HEK293 (cell line): ENCODE measurements around the gene EBLN1.

Experiments used
- MEIS1 ChIP-seq: sonication (generic); formaldehyde crosslinking; IDR thresholded peaks from 2 replicates; pipeline ENCODE4 v1.8.1; 2022; ENCODE audit warnings: missing genetic modification reagents, mild to moderate bottlenecking, borderline replicate concordance
- RBAK ChIP-seq: fragments of 450-650 bp; formaldehyde crosslinking; IDR thresholded peaks from 2 replicates; pipeline ENCODE4 v1.5.1; 2016; ENCODE audit warnings: missing biosample characterization, missing genetic modification characterization
- REPIN1 ChIP-seq: fragments of 450-650 bp; formaldehyde crosslinking; IDR thresholded peaks from 2 replicates; pipeline ENCODE4 v1.5.1; 2017; ENCODE audit warnings: missing biosample characterization, missing genetic modification characterization, low read depth
- SALL2 ChIP-seq: fragments of 450-650 bp; formaldehyde crosslinking; IDR thresholded peaks from 2 replicates; pipeline ENCODE4 v1.5.0; 2017; ENCODE audit warnings: missing biosample characterization, mild to moderate bottlenecking, missing genetic modification characterization, borderline replicate concordance
- TCF7L2 ChIP-seq: IDR thresholded peaks from 2 replicates; pipeline ENCODE4 v1.6.1; 2011; ENCODE audit warnings: low read depth, mild to moderate bottlenecking, inconsistent platforms, low read length, moderate library complexity, borderline replicate concordance
- WT1 ChIP-seq: fragments of 450-650 bp; formaldehyde crosslinking; IDR thresholded peaks from 2 replicates; pipeline ENCODE4 v1.5.1; 2016; ENCODE audit warnings: missing biosample characterization, missing genetic modification characterization
- YY2 ChIP-seq: fragments of 450-650 bp; formaldehyde crosslinking; IDR thresholded peaks from 2 replicates; pipeline ENCODE4 v1.5.1; 2016; ENCODE audit warnings: missing biosample characterization, missing genetic modification characterization
- ZBTB20 ChIP-seq: fragments of 450-650 bp; formaldehyde crosslinking; IDR thresholded peaks from 2 replicates; pipeline ENCODE4 v1.5.1; 2016; ENCODE audit warnings: missing biosample characterization, missing genetic modification characterization
- ZBTB7A ChIP-seq: fragments of 450-650 bp; formaldehyde crosslinking; IDR thresholded peaks from 2 replicates; pipeline ENCODE4 v1.5.1; 2016; ENCODE audit warnings: low read depth, missing biosample characterization, missing genetic modification characterization
- ZEB2 ChIP-seq: fragments of 450-650 bp; formaldehyde crosslinking; IDR thresholded peaks from 2 replicates; pipeline ENCODE4 v1.5.1; 2016; ENCODE audit warnings: missing biosample characterization, missing genetic modification characterization
- ZFP37 ChIP-seq: fragments of 450-650 bp; formaldehyde crosslinking; IDR thresholded peaks from 2 replicates; pipeline ENCODE4 v1.5.1; 2016; ENCODE audit warnings: missing biosample characterization, missing genetic modification characterization
- ZNF114 ChIP-seq: fragments of 450-650 bp; formaldehyde crosslinking; IDR thresholded peaks from 2 replicates; pipeline ENCODE4 v1.5.0; 2017; ENCODE audit warnings: missing biosample characterization, missing genetic modification characterization
- ZNF23 ChIP-seq: fragments of 450-650 bp; formaldehyde crosslinking; IDR thresholded peaks from 2 replicates; pipeline ENCODE4 v1.5.1; 2016; ENCODE audit warnings: missing biosample characterization, missing genetic modification characterization, borderline replicate concordance
- ZNF24 ChIP-seq: fragments of 450-650 bp; formaldehyde crosslinking; IDR thresholded peaks from 2 replicates; pipeline ENCODE4 v1.5.1; 2016; ENCODE audit warnings: missing biosample characterization, missing genetic modification characterization
- ZNF391 ChIP-seq: fragments of 450-650 bp; formaldehyde crosslinking; IDR thresholded peaks from 2 replicates; pipeline ENCODE4 v1.5.1; 2016; ENCODE audit warnings: low read depth, missing biosample characterization, missing genetic modification characterization, borderline replicate concordance
- ZNF394 ChIP-seq: fragments of 450-650 bp; formaldehyde crosslinking; IDR thresholded peaks from 2 replicates; pipeline ENCODE4 v1.5.1; 2016; ENCODE audit warnings: missing biosample characterization, missing genetic modification characterization, mild to moderate bottlenecking, moderate library complexity, borderline replicate concordance
- ZNF404 ChIP-seq: fragments of 450-650 bp; formaldehyde crosslinking; IDR thresholded peaks from 2 replicates; pipeline ENCODE4 v1.5.1; 2017; ENCODE audit warnings: missing biosample characterization, missing genetic modification characterization
- ZNF423 ChIP-seq: fragments of 450-650 bp; formaldehyde crosslinking; IDR thresholded peaks from 2 replicates; pipeline ENCODE4 v1.5.1; 2016; ENCODE audit warnings: missing biosample characterization, missing genetic modification characterization
- ZNF521 ChIP-seq: fragments of 450-650 bp; formaldehyde crosslinking; IDR thresholded peaks from 2 replicates; pipeline ENCODE4 v1.5.1; 2017; ENCODE audit warnings: missing biosample characterization, mild to moderate bottlenecking, missing genetic modification characterization
- ZNF623 ChIP-seq: fragments of 450-650 bp; formaldehyde crosslinking; IDR thresholded peaks from 2 replicates; pipeline ENCODE4 v1.5.1; 2016; ENCODE audit warnings: missing biosample characterization, missing genetic modification characterization
- ZNF768 ChIP-seq: fragments of 450-650 bp; formaldehyde crosslinking; IDR thresholded peaks from 2 replicates; pipeline ENCODE4 v1.5.1; 2018; ENCODE audit warnings: missing biosample characterization, mild to moderate bottlenecking, missing genetic modification characterization
- ZNF776 ChIP-seq: fragments of 450-650 bp; formaldehyde crosslinking; IDR thresholded peaks from 2 replicates; pipeline ENCODE4 v1.5.0; 2017; ENCODE audit warnings: missing biosample characterization, missing genetic modification characterization, borderline replicate concordance
- ZNF777 ChIP-seq: fragments of 450-650 bp; formaldehyde crosslinking; IDR thresholded peaks from 2 replicates; pipeline ENCODE4 v1.5.1; 2017; ENCODE audit warnings: missing biosample characterization, missing genetic modification characterization, borderline replicate concordance
- ZNF785 ChIP-seq: fragments of 450-650 bp; formaldehyde crosslinking; IDR thresholded peaks from 2 replicates; pipeline ENCODE4 v1.5.1; 2016; ENCODE audit warnings: missing biosample characterization, missing genetic modification characterization
- ZSCAN30 ChIP-seq: fragments of 450-650 bp; IDR thresholded peaks from 2 replicates; pipeline ENCODE4 v1.5.1; 2018; ENCODE audit warnings: missing biosample characterization, mild to moderate bottlenecking, missing genetic modification characterization, moderate library complexity
- TF ChIP-seq, protein P1 (sequence below): fragments of 450-650 bp; formaldehyde crosslinking; conservative IDR thresholded peaks from 2 replicates; pipeline ENCODE4 v1.5.1; 2016; ENCODE audit warnings: low read depth, missing biosample characterization, missing genetic modification characterization
- TF ChIP-seq, protein P2 (sequence below): fragments of 450-650 bp; formaldehyde crosslinking; IDR thresholded peaks from 2 replicates; pipeline ENCODE4 v1.5.1; 2016; ENCODE audit warnings: missing biosample characterization, missing genetic modification characterization
- TF ChIP-seq, protein P3 (sequence below): fragments of 450-650 bp; formaldehyde crosslinking; IDR thresholded peaks from 2 replicates; pipeline ENCODE4 v1.5.1; 2017; ENCODE audit warnings: missing biosample characterization, missing genetic modification characterization
- TF ChIP-seq, protein P4 (sequence below): fragments of 450-650 bp; formaldehyde crosslinking; IDR thresholded peaks from 2 replicates; pipeline ENCODE4 v1.5.1; 2016; ENCODE audit warnings: missing biosample characterization, missing genetic modification characterization, low read depth
- TF ChIP-seq, protein P5 (sequence below): fragments of 450-650 bp; formaldehyde crosslinking; IDR thresholded peaks from 2 replicates; pipeline ENCODE4 v1.5.1; 2016; ENCODE audit warnings: missing biosample characterization, missing genetic modification characterization

Gene EBLN1

DNA sequence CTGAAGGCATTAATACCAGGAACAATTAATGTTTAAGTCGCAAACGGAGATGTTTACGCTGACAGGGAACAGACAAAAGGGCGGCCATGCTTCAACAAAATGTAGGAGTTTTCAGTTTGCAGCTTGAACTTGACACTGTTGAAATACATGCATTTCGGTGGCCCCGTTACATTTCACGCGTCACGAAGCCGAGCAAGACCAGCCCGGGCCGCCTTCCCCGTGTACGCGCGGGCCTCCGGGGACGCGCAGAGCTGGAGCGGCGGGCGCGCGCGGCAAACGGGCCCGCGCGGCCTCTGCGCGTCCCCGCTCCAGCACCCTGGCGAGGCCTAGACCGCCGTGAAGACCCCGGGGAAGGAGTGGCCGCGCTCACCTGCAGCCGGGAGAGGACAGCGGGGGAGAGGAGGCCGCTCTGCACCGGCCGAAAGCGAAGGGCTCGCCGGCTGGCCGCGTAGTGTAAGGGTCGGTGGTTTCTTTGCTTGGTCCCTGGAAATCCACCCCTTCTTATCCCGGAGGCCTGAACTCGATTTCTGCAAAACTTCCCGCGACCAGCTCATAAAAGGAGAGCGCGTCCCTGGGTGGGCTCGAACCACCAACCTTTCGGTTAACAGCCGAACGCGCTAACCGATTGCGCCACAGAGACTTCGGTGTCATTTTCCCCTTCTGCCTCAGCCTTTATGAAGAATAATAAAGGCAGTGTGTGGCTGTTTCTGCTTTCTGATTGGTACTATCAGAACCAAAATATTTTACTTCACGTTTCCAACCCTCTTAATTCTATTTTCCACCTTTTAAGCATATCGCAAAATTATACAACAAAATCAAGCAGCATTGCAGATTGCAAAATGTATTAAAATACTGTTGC, 11.4 kb upstream of the EBLN1 start (continued):
- TF ChIP-seq, protein P1, sequence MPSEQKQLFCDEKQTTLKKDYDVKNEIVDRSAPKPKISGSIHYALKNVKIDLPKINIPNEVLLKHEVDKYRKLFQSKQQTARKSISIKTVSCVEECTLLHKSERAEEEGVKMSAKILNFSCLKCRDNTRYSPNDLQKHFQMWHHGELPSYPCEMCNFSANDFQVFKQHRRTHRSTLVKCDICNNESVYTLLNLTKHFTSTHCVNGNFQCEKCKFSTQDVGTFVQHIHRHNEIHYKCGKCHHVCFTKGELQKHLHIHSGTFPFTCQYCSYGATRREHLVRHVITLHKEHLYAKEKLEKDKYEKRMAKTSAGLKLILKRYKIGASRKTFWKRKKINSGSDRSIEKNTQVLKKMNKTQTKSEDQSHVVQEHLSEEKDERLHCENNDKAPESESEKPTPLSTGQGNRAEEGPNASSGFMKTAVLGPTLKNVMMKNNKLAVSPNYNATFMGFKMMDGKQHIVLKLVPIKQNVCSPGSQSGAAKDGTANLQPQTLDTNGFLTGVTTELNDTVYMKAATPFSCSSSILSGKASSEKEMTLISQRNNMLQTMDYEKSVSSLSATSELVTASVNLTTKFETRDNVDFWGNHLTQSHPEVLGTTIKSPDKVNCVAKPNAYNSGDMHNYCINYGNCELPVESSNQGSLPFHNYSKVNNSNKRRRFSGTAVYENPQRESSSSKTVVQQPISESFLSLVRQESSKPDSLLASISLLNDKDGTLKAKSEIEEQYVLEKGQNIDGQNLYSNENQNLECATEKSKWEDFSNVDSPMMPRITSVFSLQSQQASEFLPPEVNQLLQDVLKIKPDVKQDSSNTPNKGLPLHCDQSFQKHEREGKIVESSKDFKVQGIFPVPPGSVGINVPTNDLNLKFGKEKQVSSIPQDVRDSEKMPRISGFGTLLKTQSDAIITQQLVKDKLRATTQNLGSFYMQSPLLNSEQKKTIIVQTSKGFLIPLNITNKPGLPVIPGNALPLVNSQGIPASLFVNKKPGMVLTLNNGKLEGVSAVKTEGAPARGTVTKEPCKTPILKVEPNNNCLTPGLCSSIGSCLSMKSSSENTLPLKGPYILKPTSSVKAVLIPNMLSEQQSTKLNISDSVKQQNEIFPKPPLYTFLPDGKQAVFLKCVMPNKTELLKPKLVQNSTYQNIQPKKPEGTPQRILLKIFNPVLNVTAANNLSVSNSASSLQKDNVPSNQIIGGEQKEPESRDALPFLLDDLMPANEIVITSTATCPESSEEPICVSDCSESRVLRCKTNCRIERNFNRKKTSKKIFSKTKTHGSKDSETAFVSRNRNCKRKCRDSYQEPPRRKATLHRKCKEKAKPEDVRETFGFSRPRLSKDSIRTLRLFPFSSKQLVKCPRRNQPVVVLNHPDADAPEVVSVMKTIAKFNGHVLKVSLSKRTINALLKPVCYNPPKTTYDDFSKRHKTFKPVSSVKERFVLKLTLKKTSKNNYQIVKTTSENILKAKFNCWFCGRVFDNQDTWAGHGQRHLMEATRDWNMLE (tag by site-specific recombination): 0 out of 2 replicates have a peak, but pooled peaks have one; percentile 30
- TF ChIP-seq MEIS1 (no peak), SALL2 (tag by site-specific recombination) (no peak), ZNF24 (tag by site-specific recombination) (peak; percentile 94), ZNF785 (tag by site-specific recombination) (peak; percentile 80), RBAK (tag by site-specific recombination) (no peak), ZNF391 (peak; percentile 99), REPIN1 (tag by site-specific recombination) (peak; percentile 89), ZNF394 (peak; percentile 81; the same call in 1 of the 2 replicates), ZNF623 (tag by site-specific recombination) (peak; percentile 31), ZBTB20 (tag by site-specific recombination) (peak; percentile 90), ZNF23 (tag by site-specific recombination) (no peak), ZNF768 (tag by site-specific recombination) (peak; percentile 2; the same call in 1 of the 2 replicates), ZFP37 (tag by site-specific recombination) (peak; percentile 100), ZNF521 (no peak), ZNF423 (tag by site-specific recombination) (peak; percentile 60; the same call in 1 of the 2 replicates), ZEB2 (tag by site-specific recombination) (peak; percentile 99), YY2 (no peak), ZNF776 (no peak), ZNF114 (tag by site-specific recombination) (no peak), ZNF404 (no peak), TCF7L2 (no peak), ZNF777 (tag by site-specific recombination) (no peak), ZSCAN30 (tag by site-specific recombination) (peak; percentile 97), ZBTB7A (tag by site-specific recombination) (peak; percentile 95), WT1 (tag by site-specific recombination) (peak; percentile 53; the same call in 1 of the 2 replicates)
- TF ChIP-seq, protein P2, sequence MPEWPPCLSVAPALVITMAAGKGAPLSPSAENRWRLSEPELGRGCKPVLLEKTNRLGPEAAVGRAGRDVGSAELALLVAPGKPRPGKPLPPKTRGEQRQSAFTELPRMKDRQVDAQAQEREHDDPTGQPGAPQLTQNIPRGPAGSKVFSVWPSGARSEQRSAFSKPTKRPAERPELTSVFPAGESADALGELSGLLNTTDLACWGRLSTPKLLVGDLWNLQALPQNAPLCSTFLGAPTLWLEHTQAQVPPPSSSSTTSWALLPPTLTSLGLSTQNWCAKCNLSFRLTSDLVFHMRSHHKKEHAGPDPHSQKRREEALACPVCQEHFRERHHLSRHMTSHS (tag by site-specific recombination): no peak
- TF ChIP-seq, protein P3, sequence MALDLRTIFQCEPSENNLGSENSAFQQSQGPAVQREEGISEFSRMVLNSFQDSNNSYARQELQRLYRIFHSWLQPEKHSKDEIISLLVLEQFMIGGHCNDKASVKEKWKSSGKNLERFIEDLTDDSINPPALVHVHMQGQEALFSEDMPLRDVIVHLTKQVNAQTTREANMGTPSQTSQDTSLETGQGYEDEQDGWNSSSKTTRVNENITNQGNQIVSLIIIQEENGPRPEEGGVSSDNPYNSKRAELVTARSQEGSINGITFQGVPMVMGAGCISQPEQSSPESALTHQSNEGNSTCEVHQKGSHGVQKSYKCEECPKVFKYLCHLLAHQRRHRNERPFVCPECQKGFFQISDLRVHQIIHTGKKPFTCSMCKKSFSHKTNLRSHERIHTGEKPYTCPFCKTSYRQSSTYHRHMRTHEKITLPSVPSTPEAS (tag by site-specific recombination): peak; percentile 64
- TF ChIP-seq, protein P4, sequence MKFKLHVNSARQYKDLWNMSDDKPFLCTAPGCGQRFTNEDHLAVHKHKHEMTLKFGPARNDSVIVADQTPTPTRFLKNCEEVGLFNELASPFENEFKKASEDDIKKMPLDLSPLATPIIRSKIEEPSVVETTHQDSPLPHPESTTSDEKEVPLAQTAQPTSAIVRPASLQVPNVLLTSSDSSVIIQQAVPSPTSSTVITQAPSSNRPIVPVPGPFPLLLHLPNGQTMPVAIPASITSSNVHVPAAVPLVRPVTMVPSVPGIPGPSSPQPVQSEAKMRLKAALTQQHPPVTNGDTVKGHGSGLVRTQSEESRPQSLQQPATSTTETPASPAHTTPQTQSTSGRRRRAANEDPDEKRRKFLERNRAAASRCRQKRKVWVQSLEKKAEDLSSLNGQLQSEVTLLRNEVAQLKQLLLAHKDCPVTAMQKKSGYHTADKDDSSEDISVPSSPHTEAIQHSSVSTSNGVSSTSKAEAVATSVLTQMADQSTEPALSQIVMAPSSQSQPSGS (tag by site-specific recombination): no peak
- TF ChIP-seq, protein P5, sequence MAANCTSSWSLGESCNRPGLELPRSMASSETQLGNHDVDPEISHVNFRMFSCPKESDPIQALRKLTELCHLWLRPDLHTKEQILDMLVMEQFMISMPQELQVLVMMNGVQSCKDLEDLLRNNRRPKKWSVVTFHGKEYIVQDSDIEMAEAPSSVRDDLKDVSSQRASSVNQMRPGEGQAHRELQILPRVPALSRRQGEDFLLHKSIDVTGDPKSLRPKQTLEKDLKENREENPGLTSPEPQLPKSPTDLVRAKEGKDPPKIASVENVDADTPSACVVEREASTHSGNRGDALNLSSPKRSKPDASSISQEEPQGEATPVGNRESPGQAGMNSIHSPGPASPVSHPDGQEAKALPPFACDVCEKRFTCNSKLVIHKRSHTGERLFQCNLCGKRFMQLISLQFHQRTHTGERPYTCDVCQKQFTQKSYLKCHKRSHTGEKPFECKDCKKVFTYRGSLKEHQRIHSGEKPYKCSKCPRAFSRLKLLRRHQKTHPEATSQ: peak; percentile 95; the same call in 1 of the 2 replicates
